ENCODE data around the gene MMP20.

GRCh38 chr11:102640946-102641345, 15.8 kb upstream of the MMP20 start:
- TF ChIP-seq, protein P1, sequence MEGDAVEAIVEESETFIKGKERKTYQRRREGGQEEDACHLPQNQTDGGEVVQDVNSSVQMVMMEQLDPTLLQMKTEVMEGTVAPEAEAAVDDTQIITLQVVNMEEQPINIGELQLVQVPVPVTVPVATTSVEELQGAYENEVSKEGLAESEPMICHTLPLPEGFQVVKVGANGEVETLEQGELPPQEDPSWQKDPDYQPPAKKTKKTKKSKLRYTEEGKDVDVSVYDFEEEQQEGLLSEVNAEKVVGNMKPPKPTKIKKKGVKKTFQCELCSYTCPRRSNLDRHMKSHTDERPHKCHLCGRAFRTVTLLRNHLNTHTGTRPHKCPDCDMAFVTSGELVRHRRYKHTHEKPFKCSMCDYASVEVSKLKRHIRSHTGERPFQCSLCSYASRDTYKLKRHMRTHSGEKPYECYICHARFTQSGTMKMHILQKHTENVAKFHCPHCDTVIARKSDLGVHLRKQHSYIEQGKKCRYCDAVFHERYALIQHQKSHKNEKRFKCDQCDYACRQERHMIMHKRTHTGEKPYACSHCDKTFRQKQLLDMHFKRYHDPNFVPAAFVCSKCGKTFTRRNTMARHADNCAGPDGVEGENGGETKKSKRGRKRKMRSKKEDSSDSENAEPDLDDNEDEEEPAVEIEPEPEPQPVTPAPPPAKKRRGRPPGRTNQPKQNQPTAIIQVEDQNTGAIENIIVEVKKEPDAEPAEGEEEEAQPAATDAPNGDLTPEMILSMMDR (tag by site-specific recombination; IDR thresholded peaks at IDR 0.05): no peak
- TF ChIP-seq, protein P2, sequence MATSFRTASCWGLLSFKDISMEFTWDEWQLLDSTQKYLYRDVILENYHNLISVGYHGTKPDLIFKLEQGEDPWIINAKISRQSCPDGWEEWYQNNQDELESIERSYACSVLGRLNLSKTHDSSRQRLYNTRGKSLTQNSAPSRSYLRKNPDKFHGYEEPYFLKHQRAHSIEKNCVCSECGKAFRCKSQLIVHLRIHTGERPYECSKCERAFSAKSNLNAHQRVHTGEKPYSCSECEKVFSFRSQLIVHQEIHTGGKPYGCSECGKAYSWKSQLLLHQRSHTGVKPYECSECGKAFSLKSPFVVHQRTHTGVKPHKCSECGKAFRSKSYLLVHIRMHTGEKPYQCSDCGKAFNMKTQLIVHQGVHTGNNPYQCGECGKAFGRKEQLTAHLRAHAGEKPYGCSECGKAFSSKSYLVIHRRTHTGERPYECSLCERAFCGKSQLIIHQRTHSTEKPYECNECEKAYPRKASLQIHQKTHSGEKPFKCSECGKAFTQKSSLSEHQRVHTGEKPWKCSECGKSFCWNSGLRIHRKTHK (tag by site-specific recombination; IDR thresholded peaks at IDR 0.05): no peak
- TF ChIP-seq ZNF747 (tag by site-specific recombination; IDR thresholded peaks at IDR 0.05): no peak

Data from HEK293 (cell line).